Osteocyte (in vitro differentiated cells): ENCODE results near the gene ADCYAP1R1. TPM values are rescaled to one million over a fixed set of nuclear protein-coding genes. Genes with fewer than 3 reads are reported as not detected.
"Not testable (repeated sequence)": the region's sequence is repeated elsewhere in the genome, so short reads cannot be mapped to it uniquely, and the experiment has no call there.

Experiments used
- DNase-seq: peaks from one replicate; pipeline ENCODE4 v3.0.0; 2021; ENCODE audit warnings: mixed read lengths; ENCODE audit not compliant: unreplicated experiment; ENCODE audit errors: extremely low spot score
- H3K27ac Mint-ChIP-seq: one replicate; pipeline ENCODE4 v1.8.0; 2021; ENCODE audit warnings: mild to moderate bottlenecking, mixed read lengths; ENCODE audit not compliant: unreplicated experiment
- H3K27me3 Mint-ChIP-seq: one replicate; pipeline ENCODE4 v1.8.0; 2021; ENCODE audit warnings: mixed read lengths; ENCODE audit not compliant: unreplicated experiment
- H3K36me3 Mint-ChIP-seq: one replicate; pipeline ENCODE4 v1.8.0; 2021; ENCODE audit warnings: mixed read lengths; ENCODE audit not compliant: unreplicated experiment
- H3K4me1 Mint-ChIP-seq: one replicate; pipeline ENCODE4 v1.8.0; 2021; ENCODE audit warnings: mixed read lengths; ENCODE audit not compliant: unreplicated experiment
- H3K4me3 Mint-ChIP-seq: one replicate; pipeline ENCODE4 v1.8.0; 2021; ENCODE audit warnings: mild to moderate bottlenecking, moderate library complexity, mixed read lengths; ENCODE audit not compliant: unreplicated experiment
- H3K9me3 Mint-ChIP-seq: one replicate; pipeline ENCODE4 v1.8.0; 2021; ENCODE audit warnings: mixed read lengths; ENCODE audit not compliant: unreplicated experiment
- CTCF ChIP-seq: fragments of 200-600 bp; sonication (generic); IDR thresholded peaks from 2 replicates; pipeline ENCODE4 v1.5.0; 2021; ENCODE audit warnings: antibody characterized with exemption, mild to moderate bottlenecking, moderate library complexity
- total RNA-seq: library from RNA; stranded (reverse); gene quantifications from 2 replicates; pipeline ENCODE4 v1.2.1, GENCODE V29; 2021

Gene ADCYAP1R1
- total RNA-seq, 1 donor from 2014 or later = not detected

GRCh38 chr7:31146538-31146937 lies 94.4 kb downstream of the ADCYAP1R1 start:
- TF ChIP-seq CTCF = no peak
- Mint-ChIP-seq H3K4me3 (no peak overlapping the region), H3K27me3 (peaks cover 44% of the 10 kb centered on the region), H3K36me3 (no peaks in the 10 kb centered on the region), H3K4me1 (no peaks in the 10 kb centered on the region), H3K27ac (no peak overlapping the region), H3K9me3 (no peaks in the 10 kb centered on the region)
- DNase-seq = no peak

GRCh38 chr7:31151849-31152248 lies 99.7 kb downstream of the ADCYAP1R1 start:
- Mint-ChIP-seq H3K27ac (no peak overlapping the region), H3K27me3 (peaks cover 16% of the 10 kb centered on the region), H3K9me3 (no peaks in the 10 kb centered on the region), H3K4me3 (no peak overlapping the region), H3K36me3 (no peaks in the 10 kb centered on the region), H3K4me1 (no peaks in the 10 kb centered on the region)
- TF ChIP-seq CTCF = no peak
- no peak for DNase-seq

GRCh38 chr7:31153318-31153717 lies 101.2 kb downstream of the ADCYAP1R1 start:
- H3K9me3 Mint-ChIP-seq, DNase-seq, H3K4me1 Mint-ChIP-seq, H3K36me3 Mint-ChIP-seq, H3K27ac Mint-ChIP-seq, H3K4me3 Mint-ChIP-seq: not testable (repeated sequence)
- peaks cover 10% of the 10 kb centered on the region for H3K27me3 Mint-ChIP-seq

GRCh38 chr7:31160941-31161340 lies 108.8 kb downstream of the ADCYAP1R1 start:
- H3K36me3 Mint-ChIP-seq = no peaks in the 10 kb centered on the region
- TF ChIP-seq CTCF = no peak

More at GRCh38 chr7:31160941-31161340, 108.8 kb downstream of the ADCYAP1R1 start:
- no peak for DNase-seq
- no peaks in the 10 kb centered on the region for H3K9me3 Mint-ChIP-seq
- peaks cover 22% of the 10 kb centered on the region for H3K27me3 Mint-ChIP-seq
- H3K27ac Mint-ChIP-seq = no peak overlapping the region
- no peaks in the 10 kb centered on the region for H3K4me1 Mint-ChIP-seq
- no peak overlapping the region for H3K4me3 Mint-ChIP-seq

Other genes starting within 250 kb of the ADCYAP1R1 start
- 6.0 and 6.7 TPM in 2 replicates for gene AQP1, start 140.5 kb upstream of the ADCYAP1R1 start, total RNA-seq
- gene GHRHR, start 88.4 kb upstream of the ADCYAP1R1 start, total RNA-seq = not detected in 2 replicates